Measurements from ENCODE around the gene ENGASE.

GRCh38 chr17:79029327-79030009, 45.2 kb upstream of the ENGASE start:
- TF ChIP-seq CTCF (IDR thresholded peaks at IDR 0.05 in 2 of 3, conservative IDR thresholded peaks at IDR 0.05 in 1 of 3; ENCODE audit: insufficient read depth in 2 of 3, low read depth in 1 of 3, low read length in 3 of 3) (no peak), CBX3 (IDR thresholded peaks at IDR 0.05; ENCODE audit: borderline replicate concordance in 1 of 2, low read length in 2 of 2) (no peak), NFE2L1 (tag; IDR thresholded peaks at IDR 0.05; ENCODE audit: borderline replicate concordance, low read depth) (no peak), GABPA (tag; conservative IDR thresholded peaks at IDR 0.05; ENCODE audit: low read depth) (no peak), MAX (CRISPR knock-in tag; IDR thresholded peaks at IDR 0.05) (no peak), ZZZ3 (IDR thresholded peaks at IDR 0.05) (no peak), E2F1 (CRISPR knock-in tag; IDR thresholded peaks at IDR 0.05) (no peak), ARNT (IDR thresholded peaks at IDR 0.05) (no peak), E2F6 (IDR thresholded peaks at IDR 0.05; ENCODE audit: borderline replicate concordance in 1 of 2, extremely low read depth in 1 of 2, insufficient read depth in 1 of 2, insufficient read length in 1 of 2, low read depth in 1 of 2, low read length in 1 of 2, poor library complexity in 1 of 2, severe bottlenecking in 1 of 2) (no peak)
